ENCODE results near the gene AOAH. TPM values are rescaled to one million over a fixed set of nuclear protein-coding genes. Genes with fewer than 3 reads are reported as not detected.

Gene AOAH
- total RNA-seq, 1 donor from 2014 or later: 33.4 TPM

DNA sequence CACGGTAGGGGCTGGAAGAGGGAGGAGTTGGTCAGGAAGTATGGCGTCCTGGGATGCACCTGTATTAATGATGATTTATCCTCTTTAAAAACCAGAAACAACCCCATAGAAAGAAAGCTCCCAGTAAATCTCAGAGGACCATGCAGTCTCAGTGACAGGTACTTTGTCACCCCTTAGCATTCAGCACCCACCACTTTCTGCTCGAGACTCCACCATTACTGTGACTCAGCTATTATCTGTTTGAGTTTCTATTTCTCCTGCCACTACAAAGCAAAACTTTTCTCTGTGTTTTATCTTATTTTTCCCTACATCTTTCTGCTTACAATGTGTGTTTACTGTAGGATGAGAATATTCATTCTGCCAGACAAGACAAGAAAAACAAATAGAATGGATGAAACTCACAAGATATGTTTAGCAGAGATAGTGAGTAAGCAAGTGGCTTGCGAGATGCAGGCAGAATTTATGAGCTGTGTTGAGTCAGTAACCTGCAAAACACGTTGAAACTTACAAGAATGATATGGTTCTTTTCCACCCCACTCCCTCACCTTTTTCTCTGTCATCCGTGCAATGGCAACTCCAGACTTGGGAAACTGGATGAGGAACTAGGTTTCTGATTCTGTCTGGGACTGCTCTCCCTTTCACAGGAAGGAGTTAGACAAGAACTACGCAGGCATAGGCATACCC lies 127.1 kb downstream of the AOAH start:
- intact Hi-C loops (cut with micrococcal nuclease): no loop called here
- no peak overlapping the region for H3K4me3 Mint-ChIP-seq (ENCODE audit: low read depth)

DNA sequence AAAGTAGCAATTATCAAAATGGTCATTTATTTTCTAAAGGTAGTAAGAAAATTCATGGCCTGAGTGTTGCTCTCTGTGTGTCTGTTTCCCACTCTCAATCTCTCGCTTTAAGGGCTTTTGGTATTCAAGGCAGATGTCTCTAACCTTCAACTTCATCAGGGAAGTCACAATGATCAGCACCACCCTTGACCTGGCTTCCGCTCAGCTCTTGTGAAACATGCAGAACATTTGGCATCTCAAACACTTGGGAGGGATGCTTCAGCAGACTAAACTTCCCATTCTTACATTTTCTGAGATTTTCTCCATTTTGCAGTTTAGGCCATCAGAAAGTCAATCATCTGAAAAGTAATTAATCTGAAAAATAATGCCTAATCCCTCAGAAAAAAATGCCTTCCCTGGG lies 129.8 kb downstream of the AOAH start:
- no peak overlapping the region for H3K27ac Mint-ChIP-seq

More for the DNA sequence above, 127.1 kb downstream of the AOAH start:
- Mint-ChIP-seq H3K27me3 (ENCODE audit: low read depth) (no peaks in the 10 kb centered on the region), H3K9me3 (no peaks in the 10 kb centered on the region), H3K27ac (no peak overlapping the region), H3K4me1 (ENCODE audit: low read depth) (peaks cover 43% of the 10 kb centered on the region), H3K36me3 (ENCODE audit: low read depth) (peaks cover 74% of the 10 kb centered on the region)
- no peak for DNase-seq (ENCODE audit: low spot score)

DNA sequence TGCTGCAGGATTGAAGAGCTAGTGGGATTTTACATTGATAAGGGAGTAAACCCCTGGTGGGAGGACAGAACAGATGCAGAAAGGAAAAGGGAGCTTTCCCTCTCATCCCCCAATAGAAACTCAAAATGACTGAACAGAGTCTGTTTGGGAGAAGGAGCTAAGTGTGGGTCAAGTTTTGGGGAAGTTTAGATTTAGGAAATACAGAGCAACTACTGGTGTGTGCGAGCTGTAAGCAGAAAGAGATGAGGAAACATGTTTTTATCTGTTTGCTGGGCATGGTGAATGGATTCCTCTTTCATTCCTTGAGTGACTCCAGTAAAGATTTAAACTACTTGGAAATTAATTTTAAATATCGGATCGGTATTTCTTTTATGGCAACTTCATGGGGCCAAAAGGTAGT lies 132.7 kb downstream of the AOAH start:
- Mint-ChIP-seq H3K27ac (no peak overlapping the region), H3K36me3 (ENCODE audit: low read depth) (peaks cover 54% of the 10 kb centered on the region), H3K9me3 (no peaks in the 10 kb centered on the region), H3K4me1 (ENCODE audit: low read depth) (no peaks in the 10 kb centered on the region), H3K4me3 (ENCODE audit: low read depth) (no peak overlapping the region), H3K27me3 (ENCODE audit: low read depth) (no peaks in the 10 kb centered on the region)
- no peak for DNase-seq (ENCODE audit: low spot score)
- intact Hi-C loops (cut with micrococcal nuclease): no loop called here

More for the DNA sequence above, 129.8 kb downstream of the AOAH start:
- no peak overlapping the region for H3K4me3 Mint-ChIP-seq (ENCODE audit: low read depth)
- DNase-seq (ENCODE audit: low spot score): no peak
- H3K27me3 Mint-ChIP-seq (ENCODE audit: low read depth): no peaks in the 10 kb centered on the region
- H3K36me3 Mint-ChIP-seq (ENCODE audit: low read depth): peaks cover 69% of the 10 kb centered on the region
- intact Hi-C loops (cut with micrococcal nuclease): no loop called here
- peaks cover 19% of the 10 kb centered on the region for H3K4me1 Mint-ChIP-seq (ENCODE audit: low read depth)
- no peaks in the 10 kb centered on the region for H3K9me3 Mint-ChIP-seq

GRCh38 chr7:36589391-36589790 lies 134.9 kb downstream of the AOAH start:
- no peak overlapping the region for H3K4me3 Mint-ChIP-seq (ENCODE audit: low read depth)
- H3K36me3 Mint-ChIP-seq (ENCODE audit: low read depth): peaks cover 55% of the 10 kb centered on the region
- H3K4me1 Mint-ChIP-seq (ENCODE audit: low read depth): peaks cover 2% of the 10 kb centered on the region
- H3K27ac Mint-ChIP-seq: no peak overlapping the region
- intact Hi-C loops (cut with micrococcal nuclease): no loop called here
- no peak for DNase-seq (ENCODE audit: low spot score)
- no peaks in the 10 kb centered on the region for H3K27me3 Mint-ChIP-seq (ENCODE audit: low read depth)
- no peaks in the 10 kb centered on the region for H3K9me3 Mint-ChIP-seq

- intact Hi-C loops (cut with micrococcal nuclease): no loop called here
- H3K4me3 Mint-ChIP-seq (ENCODE audit: low read depth): no peak overlapping the region
Observed at GRCh38 chr7:36583318-36583717, 141.0 kb downstream of the AOAH start.

DNA sequence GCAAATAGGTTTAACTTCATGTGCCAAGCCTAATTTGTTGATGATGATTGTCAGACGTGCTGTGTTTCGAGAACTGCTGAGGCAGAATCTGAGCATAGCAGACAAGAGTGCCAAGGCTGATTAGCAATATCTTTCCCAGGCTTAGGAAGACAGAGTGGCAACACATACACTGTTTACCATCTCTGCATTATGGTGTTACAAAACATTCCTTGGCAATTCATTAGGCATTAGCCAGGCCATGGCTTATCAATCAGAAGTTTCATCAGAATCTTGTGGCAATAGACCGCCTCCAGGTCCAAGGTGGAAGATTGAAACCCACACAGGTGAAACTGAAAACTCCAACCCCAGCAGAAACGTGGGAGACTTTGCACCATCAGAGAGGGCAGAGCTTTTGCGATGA lies 148.5 kb downstream of the AOAH start:
- Mint-ChIP-seq H3K4me3 (ENCODE audit: low read depth) (no peak overlapping the region), H3K9me3 (peaks cover 25% of the 10 kb centered on the region), H3K4me1 (ENCODE audit: low read depth) (peaks cover 11% of the 10 kb centered on the region), H3K36me3 (ENCODE audit: low read depth) (peaks cover 77% of the 10 kb centered on the region), H3K27me3 (ENCODE audit: low read depth) (no peaks in the 10 kb centered on the region), H3K27ac (no peak overlapping the region)
- no peak for DNase-seq (ENCODE audit: low spot score)
- intact Hi-C loops (cut with micrococcal nuclease): no loop called here

More at GRCh38 chr7:36583318-36583717, 141.0 kb downstream of the AOAH start:
- H3K9me3 Mint-ChIP-seq: peaks cover 12% of the 10 kb centered on the region
- no peak overlapping the region for H3K27ac Mint-ChIP-seq
- peaks cover 16% of the 10 kb centered on the region for H3K4me1 Mint-ChIP-seq (ENCODE audit: low read depth)
- DNase-seq (ENCODE audit: low spot score): no peak
- peaks cover 64% of the 10 kb centered on the region for H3K36me3 Mint-ChIP-seq (ENCODE audit: low read depth)
- H3K27me3 Mint-ChIP-seq (ENCODE audit: low read depth): no peaks in the 10 kb centered on the region

DNA sequence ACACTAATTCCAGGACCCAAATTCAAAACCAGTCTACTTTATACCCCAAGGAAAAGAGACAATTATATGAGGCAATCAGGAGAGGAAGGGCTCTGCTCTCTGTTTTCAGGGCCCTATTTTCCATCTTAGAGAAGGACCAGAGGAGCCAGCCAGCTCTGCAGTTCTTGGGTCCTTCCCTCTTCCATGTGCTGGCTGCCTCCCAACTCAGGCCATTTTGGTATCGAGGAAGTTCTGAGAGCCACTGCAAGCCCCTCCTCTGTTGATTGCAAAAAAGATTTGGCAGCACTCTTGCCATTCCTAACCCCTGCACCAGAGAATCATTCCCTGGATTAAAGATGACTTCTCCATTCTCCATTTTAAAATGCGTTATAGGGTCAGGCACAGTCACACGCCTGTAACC lies 151.2 kb downstream of the AOAH start:
- peaks cover 13% of the 10 kb centered on the region for H3K9me3 Mint-ChIP-seq
- H3K36me3 Mint-ChIP-seq (ENCODE audit: low read depth): peaks cover 68% of the 10 kb centered on the region
- H3K27ac Mint-ChIP-seq: no peak overlapping the region
- intact Hi-C loops (cut with micrococcal nuclease): no loop called here
- no peaks in the 10 kb centered on the region for H3K27me3 Mint-ChIP-seq (ENCODE audit: low read depth)
- H3K4me3 Mint-ChIP-seq (ENCODE audit: low read depth): no peak overlapping the region
- peaks cover 22% of the 10 kb centered on the region for H3K4me1 Mint-ChIP-seq (ENCODE audit: low read depth)
- no peak for DNase-seq (ENCODE audit: low spot score)

GRCh38 chr7:36571190-36571560 lies 153.1 kb downstream of the AOAH start:
- H3K27ac Mint-ChIP-seq: no peak overlapping the region
- H3K9me3 Mint-ChIP-seq: no peaks in the 10 kb centered on the region
- H3K4me1 Mint-ChIP-seq (ENCODE audit: low read depth): peaks cover 21% of the 10 kb centered on the region
- intact Hi-C loops (cut with micrococcal nuclease): no loop called here
- H3K27me3 Mint-ChIP-seq (ENCODE audit: low read depth): no peaks in the 10 kb centered on the region
- H3K4me3 Mint-ChIP-seq (ENCODE audit: low read depth): no peak overlapping the region
- no peak for DNase-seq (ENCODE audit: low spot score)
- peaks cover 56% of the 10 kb centered on the region for H3K36me3 Mint-ChIP-seq (ENCODE audit: low read depth)

DNA sequence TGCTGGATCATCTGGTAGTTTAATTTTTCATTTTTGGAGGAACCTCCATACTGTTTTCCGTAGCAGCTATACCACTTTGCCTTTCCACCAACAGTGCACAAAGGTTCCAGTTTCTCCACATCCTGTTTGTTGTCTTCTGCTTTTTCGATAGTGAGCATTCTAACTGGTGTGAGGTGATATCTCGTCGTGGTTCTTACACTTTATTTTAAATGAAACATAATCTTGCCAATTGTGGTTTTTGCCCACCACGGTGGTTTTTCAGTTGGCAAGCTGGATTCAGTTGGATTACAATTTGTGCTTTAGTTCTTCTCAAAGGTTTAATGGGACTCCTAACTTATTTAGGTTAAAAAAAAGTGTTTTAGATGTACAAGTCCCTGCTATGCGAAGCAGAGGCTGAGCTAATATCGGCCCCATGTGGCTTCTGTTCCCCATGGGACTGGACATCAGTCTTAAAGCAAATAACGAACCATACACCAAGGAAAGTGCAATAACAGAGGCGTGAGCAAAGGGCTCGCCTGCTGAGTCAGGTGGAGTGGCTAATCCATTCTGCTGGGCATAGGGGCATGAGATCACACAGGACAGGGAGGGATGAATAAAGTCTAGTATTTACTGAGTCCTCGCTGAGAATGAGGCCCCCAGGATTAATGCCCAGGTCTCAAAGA lies 153.6 kb downstream of the AOAH start:
- H3K9me3 Mint-ChIP-seq: no peaks in the 10 kb centered on the region
- H3K27me3 Mint-ChIP-seq (ENCODE audit: low read depth): no peaks in the 10 kb centered on the region
- H3K4me1 Mint-ChIP-seq (ENCODE audit: low read depth): peaks cover 17% of the 10 kb centered on the region
- DNase-seq (ENCODE audit: low spot score): no peak
- peaks cover 56% of the 10 kb centered on the region for H3K36me3 Mint-ChIP-seq (ENCODE audit: low read depth)
- H3K4me3 Mint-ChIP-seq (ENCODE audit: low read depth): no peak overlapping the region
- intact Hi-C loops (cut with micrococcal nuclease): no loop called here
- H3K27ac Mint-ChIP-seq: no peak overlapping the region

GRCh38 chr7:36568452-36568849 lies 155.8 kb downstream of the AOAH start:
- no peak overlapping the region for H3K27ac Mint-ChIP-seq
- no peaks in the 10 kb centered on the region for H3K9me3 Mint-ChIP-seq
- H3K27me3 Mint-ChIP-seq (ENCODE audit: low read depth): no peaks in the 10 kb centered on the region
- DNase-seq (ENCODE audit: low spot score): no peak
- peaks cover 41% of the 10 kb centered on the region for H3K36me3 Mint-ChIP-seq (ENCODE audit: low read depth)
- no peak overlapping the region for H3K4me3 Mint-ChIP-seq (ENCODE audit: low read depth)
- intact Hi-C loops (cut with micrococcal nuclease): no loop called here
- peaks cover 21% of the 10 kb centered on the region for H3K4me1 Mint-ChIP-seq (ENCODE audit: low read depth)

- H3K4me3 Mint-ChIP-seq (ENCODE audit: low read depth): no peak overlapping the region
- H3K27me3 Mint-ChIP-seq (ENCODE audit: low read depth): no peaks in the 10 kb centered on the region
- peaks cover 21% of the 10 kb centered on the region for H3K4me1 Mint-ChIP-seq (ENCODE audit: low read depth)
- no peak for DNase-seq (ENCODE audit: low spot score)
- peaks cover 36% of the 10 kb centered on the region for H3K36me3 Mint-ChIP-seq (ENCODE audit: low read depth)
- H3K27ac Mint-ChIP-seq: no peak overlapping the region
- no peaks in the 10 kb centered on the region for H3K9me3 Mint-ChIP-seq
- intact Hi-C loops (cut with micrococcal nuclease): no loop called here
Observed at GRCh38 chr7:36567699-36568451, 156.4 kb downstream of the AOAH start.

DNA sequence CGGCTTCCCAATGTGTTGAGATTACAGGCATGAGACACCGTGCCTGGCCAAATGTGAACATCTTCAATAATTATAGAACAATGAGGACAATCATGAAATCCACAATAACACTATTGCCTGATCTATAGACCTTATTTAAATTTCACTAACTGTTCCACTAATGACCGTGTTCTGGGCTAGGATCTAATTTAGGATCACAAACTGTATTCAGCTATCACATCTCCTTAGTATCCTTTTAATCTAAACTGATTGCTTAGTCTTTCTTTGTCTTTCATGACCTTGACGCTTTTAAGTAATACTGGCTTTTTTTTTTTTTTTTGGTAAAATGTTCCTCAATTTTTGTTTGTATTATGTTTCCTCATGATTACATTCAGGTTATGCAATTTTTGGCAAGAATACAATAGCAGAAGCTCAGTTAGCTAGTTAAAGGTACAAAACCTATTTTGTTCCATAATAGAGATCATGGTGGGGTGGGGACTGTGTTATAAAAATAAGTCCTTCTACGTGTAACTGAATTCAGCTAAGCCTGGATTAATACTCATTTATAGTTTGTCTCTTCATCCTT lies 158.4 kb downstream of the AOAH start:
- Mint-ChIP-seq H3K9me3 (no peaks in the 10 kb centered on the region), H3K4me1 (ENCODE audit: low read depth) (peaks cover 15% of the 10 kb centered on the region), H3K27ac (no peak overlapping the region), H3K36me3 (ENCODE audit: low read depth) (peaks cover 50% of the 10 kb centered on the region), H3K4me3 (ENCODE audit: low read depth) (no peak overlapping the region), H3K27me3 (ENCODE audit: low read depth) (no peaks in the 10 kb centered on the region)
- intact Hi-C loops (cut with micrococcal nuclease): no loop called here
- DNase-seq (ENCODE audit: low spot score): no peak

- no peak for DNase-seq (ENCODE audit: low spot score)
- Mint-ChIP-seq H3K36me3 (ENCODE audit: low read depth) (peaks cover 52% of the 10 kb centered on the region), H3K9me3 (peaks cover 10% of the 10 kb centered on the region), H3K27me3 (ENCODE audit: low read depth) (no peaks in the 10 kb centered on the region), H3K4me1 (ENCODE audit: low read depth) (peaks cover 6% of the 10 kb centered on the region), H3K4me3 (ENCODE audit: low read depth) (no peak overlapping the region), H3K27ac (no peak overlapping the region)
- intact Hi-C loops (cut with micrococcal nuclease): no loop called here
Observed at GRCh38 chr7:36564489-36564888, 159.8 kb downstream of the AOAH start.
